ENCODE results near the gene CD2.

The CD2 gene

GRCh38 chr1:116760487-116760886 lies 6.3 kb downstream of the CD2 start:
- DNase-seq (ENCODE audit: low spot score) = no peak

- no peak for DNase-seq (ENCODE audit: low spot score)
Measured at GRCh38 chr1:116760996-116761665, 6.9 kb downstream of the CD2 start.

GRCh38 chr1:116762281-116762680 lies 8.1 kb downstream of the CD2 start:
- DNase-seq (ENCODE audit: low spot score) = no peak

- no peak for DNase-seq (ENCODE audit: low spot score)
Measured at GRCh38 chr1:116762781-116763115, 8.5 kb downstream of the CD2 start.

- DNase-seq (ENCODE audit: low spot score) = no peak
Measured at GRCh38 chr1:116763116-116763786, 9.0 kb downstream of the CD2 start.

- DNase-seq (ENCODE audit: low spot score) = peak; percentile 36
Measured at GRCh38 chr1:116763787-116764465, 9.7 kb downstream of the CD2 start.

GRCh38 chr1:116764466-116764898 lies 10.3 kb downstream of the CD2 start:
- no peak for DNase-seq (ENCODE audit: low spot score)

- no peak for DNase-seq (ENCODE audit: low spot score)
Measured at GRCh38 chr1:116764906-116765862, 11.0 kb downstream of the CD2 start.

GRCh38 chr1:116765962-116766361 lies 11.7 kb downstream of the CD2 start:
- DNase-seq (ENCODE audit: low spot score) = no peak

- DNase-seq (ENCODE audit: low spot score) = no peak
Measured at GRCh38 chr1:116766616-116767469, 12.6 kb downstream of the CD2 start.

- no peak for DNase-seq (ENCODE audit: low spot score)
Measured at GRCh38 chr1:116767782-116768382, 13.7 kb downstream of the CD2 start.

GRCh38 chr1:116768416-116769103 lies 14.3 kb downstream of the CD2 start:
- DNase-seq (ENCODE audit: low spot score) = no peak

- no peak for DNase-seq (ENCODE audit: low spot score)
Measured at GRCh38 chr1:116769104-116769452, 14.8 kb downstream of the CD2 start.

GRCh38 chr1:116769561-116769977 lies 15.3 kb downstream of the CD2 start:
- no peak for DNase-seq (ENCODE audit: low spot score)

- no peak for DNase-seq (ENCODE audit: low spot score)
Measured at GRCh38 chr1:116769994-116770393, 15.8 kb downstream of the CD2 start.

GRCh38 chr1:116770625-116771024 lies 16.4 kb downstream of the CD2 start:
- no peak for DNase-seq (ENCODE audit: low spot score)

GRCh38 chr1:116771997-116772647 lies 17.9 kb downstream of the CD2 start:
- DNase-seq (ENCODE audit: low spot score) = no peak

GRCh38 chr1:116772648-116773045 lies 18.4 kb downstream of the CD2 start:
- DNase-seq (ENCODE audit: low spot score) = no peak

- no peak for DNase-seq (ENCODE audit: low spot score)
Measured at GRCh38 chr1:116775116-116775752, 21.0 kb downstream of the CD2 start.
